ENCODE results near the gene NR6A1.

NR6A1 gene

GRCh38 chr9:124530246-124530645, 240.9 kb downstream of the NR6A1 start:
- Histone ChIP-seq H3K36me3 (ENCODE audit: insufficient read depth, low read length) (peaks cover 3% of the 10 kb centered on the region; the same call in 1 of the 2 replicates), H2AFZ (ENCODE audit: low read length) (no peak overlapping the region), H3K9ac (ENCODE audit: low read depth, low read length, poor library complexity, severe bottlenecking) (no peak overlapping the region), H3K79me2 (ENCODE audit: insufficient read depth, low read length) (no peaks in the 10 kb centered on the region), H3K4me3 (ENCODE audit: low read length, poor library complexity, severe bottlenecking) (no peak overlapping the region), H3K9me3 (ENCODE audit: insufficient read depth, low read depth, low read length) (no peaks in the 10 kb centered on the region), H4K20me1 (ENCODE audit: insufficient read depth, low read length, poor library complexity, severe bottlenecking) (no peaks in the 10 kb centered on the region), H3K9me2 (replicated peaks; ENCODE audit: low read depth, low read length) (no peaks in the 10 kb centered on the region), H3K4me2 (ENCODE audit: low read depth, low read length, poor library complexity, severe bottlenecking) (no peak overlapping the region), H3K4me1 (ENCODE audit: insufficient read depth, low read length, poor library complexity, severe bottlenecking) (no peaks in the 10 kb centered on the region), H3K27me3 (ENCODE audit: insufficient read depth, low read length, poor library complexity, severe bottlenecking) (no peaks in the 10 kb centered on the region), H3F3A (ENCODE audit: low read depth) (no peaks in the 10 kb centered on the region)
- TF ChIP-seq CTCF (conservative IDR thresholded peaks at IDR 0.05; ENCODE audit: low read length) (no peak), EZH2phosphoT487 (IDR thresholded peaks at IDR 0.05; ENCODE audit: borderline replicate concordance) (no peak)

GRCh38 chr9:124527781-124528180, 243.3 kb downstream of the NR6A1 start:
- Histone ChIP-seq H3K9me3 (ENCODE audit: insufficient read depth, low read depth, low read length) (no peaks in the 10 kb centered on the region), H4K20me1 (ENCODE audit: insufficient read depth, low read length, poor library complexity, severe bottlenecking) (no peaks in the 10 kb centered on the region), H3F3A (ENCODE audit: low read depth) (no peaks in the 10 kb centered on the region), H2AFZ (ENCODE audit: low read length) (no peak overlapping the region), H3K79me2 (ENCODE audit: insufficient read depth, low read length) (no peaks in the 10 kb centered on the region), H3K4me2 (ENCODE audit: low read depth, low read length, poor library complexity, severe bottlenecking) (no peak overlapping the region), H3K4me1 (ENCODE audit: insufficient read depth, low read length, poor library complexity, severe bottlenecking) (no peaks in the 10 kb centered on the region), H3K9me2 (replicated peaks; ENCODE audit: low read depth, low read length) (no peaks in the 10 kb centered on the region), H3K9ac (ENCODE audit: low read depth, low read length, poor library complexity, severe bottlenecking) (no peak overlapping the region), H3K27me3 (ENCODE audit: insufficient read depth, low read length, poor library complexity, severe bottlenecking) (no peaks in the 10 kb centered on the region), H3K4me3 (ENCODE audit: low read length, poor library complexity, severe bottlenecking) (no peak overlapping the region), H3K36me3 (ENCODE audit: insufficient read depth, low read length) (peaks cover 8% of the 10 kb centered on the region; the same call in 1 of the 2 replicates)
- TF ChIP-seq EZH2phosphoT487 (IDR thresholded peaks at IDR 0.05; ENCODE audit: borderline replicate concordance), result no peak
- no peak for TF ChIP-seq CTCF (conservative IDR thresholded peaks at IDR 0.05; ENCODE audit: low read length)

GRCh38 chr9:124526174-124526573, 244.9 kb downstream of the NR6A1 start:
- Histone ChIP-seq H3K36me3 (ENCODE audit: insufficient read depth, low read length) (peaks cover 8% of the 10 kb centered on the region; the same call in 1 of the 2 replicates), H3K4me3 (ENCODE audit: low read length, poor library complexity, severe bottlenecking) (no peak overlapping the region), H2AFZ (ENCODE audit: low read length) (no peak overlapping the region), H3K9ac (ENCODE audit: low read depth, low read length, poor library complexity, severe bottlenecking) (no peak overlapping the region), H4K20me1 (ENCODE audit: insufficient read depth, low read length, poor library complexity, severe bottlenecking) (no peaks in the 10 kb centered on the region), H3K27me3 (ENCODE audit: insufficient read depth, low read length, poor library complexity, severe bottlenecking) (no peaks in the 10 kb centered on the region), H3F3A (ENCODE audit: low read depth) (no peaks in the 10 kb centered on the region), H3K4me2 (ENCODE audit: low read depth, low read length, poor library complexity, severe bottlenecking) (no peak overlapping the region), H3K79me2 (ENCODE audit: insufficient read depth, low read length) (no peaks in the 10 kb centered on the region), H3K9me2 (replicated peaks; ENCODE audit: low read depth, low read length) (no peaks in the 10 kb centered on the region), H3K9me3 (ENCODE audit: insufficient read depth, low read depth, low read length) (no peaks in the 10 kb centered on the region), H3K4me1 (ENCODE audit: insufficient read depth, low read length, poor library complexity, severe bottlenecking) (no peaks in the 10 kb centered on the region)
- no peak for TF ChIP-seq EZH2phosphoT487 (IDR thresholded peaks at IDR 0.05; ENCODE audit: borderline replicate concordance)
- no peak for TF ChIP-seq CTCF (conservative IDR thresholded peaks at IDR 0.05; ENCODE audit: low read length)

All from Loucy (cell line).